Stimulated activated CD4-positive, alpha-beta T cell treated with anti-CD3 and anti-CD28 coated beads, TNF-alpha, amount 100 ng/mL, for 48 hours (primary cell): ENCODE results near the gene IRS2.
A peak's percentile ranks its signal among the peaks of the same experiment; 100 is the strongest.
"Not testable (repeated sequence)": the region's sequence is repeated elsewhere in the genome, so short reads cannot be mapped to it uniquely, and the experiment has no call there.

ENCODE experiments used
- DNase-seq, 3 donors: peaks; one replicate each; pipeline ENCODE4 v3.0.0-alpha.2; 2020; ENCODE audit warnings: low read depth in 3 of 3

Gene IRS2

GRCh38 chr13:109786457-109787134 lies at the start of gene IRS2:
Gene IRS2, minus strand, starts transcription at chr13:109786583. Its CDS starts 530 bp downstream, at chr13:109786053.
- DNase-seq: peak; percentile 80 to 88 (median 82)

- no peak for DNase-seq
These were observed 48.8 kb upstream of the IRS2 start for GRCh38 chr13:109834973-109835720.

GRCh38 chr13:109833940-109834339 lies 47.6 kb upstream of the IRS2 start:
- no peak for DNase-seq

GRCh38 chr13:109833071-109833470 lies 46.7 kb upstream of the IRS2 start:
- no peak for DNase-seq

GRCh38 chr13:109828591-109829316 lies 42.4 kb upstream of the IRS2 start:
- not testable (repeated sequence) for DNase-seq

- not testable (repeated sequence) for DNase-seq
These were observed 36.8 kb upstream of the IRS2 start for GRCh38 chr13:109823201-109823600.

- no peak for DNase-seq
These were observed 34.7 kb upstream of the IRS2 start for GRCh38 chr13:109821103-109821502.

- DNase-seq: no peak
These were observed 33.5 kb upstream of the IRS2 start for GRCh38 chr13:109819874-109820273.

GRCh38 chr13:109818886-109819285 lies 32.5 kb upstream of the IRS2 start:
- DNase-seq: no peak

GRCh38 chr13:109817591-109818535 lies 31.5 kb upstream of the IRS2 start:
- DNase-seq: no peak

GRCh38 chr13:109816808-109817203 lies 30.4 kb upstream of the IRS2 start:
- DNase-seq: no peak

GRCh38 chr13:109816112-109816807 lies 29.9 kb upstream of the IRS2 start:
- DNase-seq: no peak

GRCh38 chr13:109815651-109816050 lies 29.3 kb upstream of the IRS2 start:
- DNase-seq: no peak

- no peak for DNase-seq
These were observed 27.3 kb upstream of the IRS2 start for GRCh38 chr13:109813663-109814062.

- DNase-seq: no peak
These were observed 26.0 kb upstream of the IRS2 start for GRCh38 chr13:109812382-109812781.

GRCh38 chr13:109810761-109811510 lies 24.6 kb upstream of the IRS2 start:
- no peak for DNase-seq

GRCh38 chr13:109809216-109809932 lies 23.0 kb upstream of the IRS2 start:
- no peak for DNase-seq

GRCh38 chr13:109807345-109807744 lies 21.0 kb upstream of the IRS2 start:
- no peak for DNase-seq

GRCh38 chr13:109804654-109805053 lies 18.3 kb upstream of the IRS2 start:
- no peak for DNase-seq
